T-helper 22 cell (primary cell): Measurements from ENCODE around the gene MON2.
A peak's percentile ranks its signal among the peaks of the same experiment; 100 is the strongest.
"Not testable (repeated sequence)": the region's sequence is repeated elsewhere in the genome, so short reads cannot be mapped to it uniquely, and the experiment has no call there.

ENCODE experiments used
- DNase-seq: peaks from one replicate; pipeline ENCODE4 v3.0.0-alpha.2; 2020; ENCODE audit warnings: low read depth

MON2 gene, protein sequence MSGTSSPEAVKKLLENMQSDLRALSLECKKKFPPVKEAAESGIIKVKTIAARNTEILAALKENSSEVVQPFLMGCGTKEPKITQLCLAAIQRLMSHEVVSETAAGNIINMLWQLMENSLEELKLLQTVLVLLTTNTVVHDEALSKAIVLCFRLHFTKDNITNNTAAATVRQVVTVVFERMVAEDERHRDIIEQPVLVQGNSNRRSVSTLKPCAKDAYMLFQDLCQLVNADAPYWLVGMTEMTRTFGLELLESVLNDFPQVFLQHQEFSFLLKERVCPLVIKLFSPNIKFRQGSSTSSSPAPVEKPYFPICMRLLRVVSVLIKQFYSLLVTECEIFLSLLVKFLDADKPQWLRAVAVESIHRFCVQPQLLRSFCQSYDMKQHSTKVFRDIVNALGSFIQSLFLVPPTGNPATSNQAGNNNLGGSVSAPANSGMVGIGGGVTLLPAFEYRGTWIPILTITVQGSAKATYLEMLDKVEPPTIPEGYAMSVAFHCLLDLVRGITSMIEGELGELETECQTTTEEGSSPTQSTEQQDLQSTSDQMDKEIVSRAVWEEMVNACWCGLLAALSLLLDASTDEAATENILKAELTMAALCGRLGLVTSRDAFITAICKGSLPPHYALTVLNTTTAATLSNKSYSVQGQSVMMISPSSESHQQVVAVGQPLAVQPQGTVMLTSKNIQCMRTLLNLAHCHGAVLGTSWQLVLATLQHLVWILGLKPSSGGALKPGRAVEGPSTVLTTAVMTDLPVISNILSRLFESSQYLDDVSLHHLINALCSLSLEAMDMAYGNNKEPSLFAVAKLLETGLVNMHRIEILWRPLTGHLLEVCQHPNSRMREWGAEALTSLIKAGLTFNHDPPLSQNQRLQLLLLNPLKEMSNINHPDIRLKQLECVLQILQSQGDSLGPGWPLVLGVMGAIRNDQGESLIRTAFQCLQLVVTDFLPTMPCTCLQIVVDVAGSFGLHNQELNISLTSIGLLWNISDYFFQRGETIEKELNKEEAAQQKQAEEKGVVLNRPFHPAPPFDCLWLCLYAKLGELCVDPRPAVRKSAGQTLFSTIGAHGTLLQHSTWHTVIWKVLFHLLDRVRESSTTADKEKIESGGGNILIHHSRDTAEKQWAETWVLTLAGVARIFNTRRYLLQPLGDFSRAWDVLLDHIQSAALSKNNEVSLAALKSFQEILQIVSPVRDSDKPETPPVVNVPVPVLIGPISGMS (N-terminal part only)

DNA sequence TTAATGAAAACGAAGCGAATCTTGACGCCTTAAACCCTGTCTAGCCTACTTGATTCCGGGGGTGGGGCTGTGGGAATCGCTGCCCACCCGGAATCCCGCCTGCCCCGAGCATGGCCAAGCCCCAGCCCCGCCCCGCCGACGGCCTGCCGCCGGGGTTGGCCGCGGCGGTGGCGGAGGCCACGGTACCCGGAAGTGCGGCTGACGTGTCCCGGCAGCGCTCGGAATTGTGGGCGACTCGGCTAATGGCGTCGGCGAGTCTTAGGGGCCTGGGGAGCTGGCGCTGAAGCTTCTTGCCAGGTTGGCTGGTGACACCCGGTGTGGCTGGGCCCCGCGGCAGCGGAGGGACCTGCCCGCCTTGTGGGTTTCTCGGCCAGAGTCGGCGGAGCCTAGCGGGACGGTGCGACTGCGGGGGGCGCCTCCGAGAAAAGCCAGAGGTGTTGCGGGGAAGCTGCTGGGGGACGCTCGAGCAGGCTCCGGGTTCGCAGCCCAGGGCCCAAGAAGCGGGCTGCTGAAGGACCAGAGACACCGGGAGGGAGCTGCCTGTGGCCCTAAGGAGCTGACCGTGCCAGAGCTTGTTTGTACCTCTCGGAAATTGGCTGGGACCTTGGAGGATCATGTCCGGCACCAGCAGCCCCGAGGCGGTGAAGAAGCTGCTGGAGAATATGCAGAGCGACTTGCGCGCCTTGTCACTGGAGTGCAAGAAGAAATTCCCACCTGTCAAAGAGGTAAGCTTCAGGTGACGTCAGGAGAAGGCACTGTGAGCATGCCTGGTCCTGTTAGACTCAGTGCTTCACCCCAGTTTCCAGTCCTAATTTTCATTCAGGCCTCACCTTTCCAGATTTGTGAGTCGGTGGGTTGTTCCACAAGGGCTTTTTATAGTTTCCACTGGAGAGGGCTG, at the start of gene MON2:
TSS of gene MON2 (plus strand) at position 233 of the 898 bp plus-strand sequence. CDS start at position 615, 382 bp downstream.
- DNase-seq, result peak; percentile 83

GRCh38 chr12:62426089-62426488, 40.5 kb upstream of the MON2 start:
- no peak for DNase-seq

DNA sequence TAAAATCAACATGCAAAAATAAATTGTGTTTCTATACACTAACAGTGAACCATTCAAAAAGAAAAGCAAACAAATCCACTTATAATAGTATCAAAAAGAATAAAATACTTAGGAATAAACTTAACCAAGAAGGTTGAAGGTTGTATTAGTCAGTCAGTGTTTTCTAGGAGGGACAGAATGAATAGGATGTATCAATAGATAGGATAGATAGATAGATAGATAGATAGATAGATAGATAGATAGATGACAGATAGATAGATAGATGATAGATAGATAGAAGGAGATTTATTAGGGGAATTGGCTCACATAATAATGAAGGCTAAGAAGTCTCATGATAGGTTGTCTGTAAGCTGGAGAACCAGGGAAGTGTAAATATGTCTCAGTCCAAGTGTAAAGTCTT, 37.2 kb upstream of the MON2 start:
- no peak for DNase-seq

DNA sequence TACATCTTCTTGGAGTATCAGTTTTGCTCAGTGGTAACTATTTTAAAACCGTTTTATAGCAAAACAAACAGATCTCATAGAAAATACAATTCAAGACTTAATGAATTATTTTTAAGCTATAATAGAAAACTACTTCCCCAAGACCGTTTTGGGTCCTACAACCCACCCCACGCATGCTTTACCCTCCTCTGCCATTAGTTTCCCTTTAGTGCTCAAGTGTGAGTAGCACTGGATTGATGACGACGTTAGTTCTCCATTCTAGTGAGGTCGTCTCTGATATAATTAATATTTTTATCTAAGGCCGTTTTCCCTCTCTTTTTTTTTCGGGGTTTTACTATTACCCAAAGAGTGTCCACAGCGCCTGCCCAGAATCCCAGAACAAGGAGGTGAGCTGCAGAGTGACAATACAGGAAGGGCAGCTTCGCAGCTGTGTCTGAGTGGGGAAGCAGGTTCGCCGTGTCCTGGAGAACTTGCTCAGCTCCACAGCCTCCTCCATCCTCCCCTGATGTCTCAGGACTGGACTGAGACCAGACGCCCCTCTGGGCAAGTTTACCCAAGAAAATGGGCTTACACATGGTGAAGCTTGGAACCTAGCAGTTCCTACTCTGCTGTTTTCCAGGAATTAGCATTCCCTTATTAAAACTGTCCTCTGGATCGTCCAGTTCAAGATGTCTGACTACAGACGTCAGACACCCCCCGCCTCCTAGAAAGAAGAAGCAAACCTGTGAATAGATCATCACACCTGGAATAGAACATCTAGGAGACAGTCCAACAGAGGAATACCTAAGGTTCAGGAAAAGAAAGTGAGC, 31.9 kb upstream of the MON2 start:
- DNase-seq, result no peak

GRCh38 chr12:62435303-62436163, 31.1 kb upstream of the MON2 start:
- DNase-seq, result no peak

DNA sequence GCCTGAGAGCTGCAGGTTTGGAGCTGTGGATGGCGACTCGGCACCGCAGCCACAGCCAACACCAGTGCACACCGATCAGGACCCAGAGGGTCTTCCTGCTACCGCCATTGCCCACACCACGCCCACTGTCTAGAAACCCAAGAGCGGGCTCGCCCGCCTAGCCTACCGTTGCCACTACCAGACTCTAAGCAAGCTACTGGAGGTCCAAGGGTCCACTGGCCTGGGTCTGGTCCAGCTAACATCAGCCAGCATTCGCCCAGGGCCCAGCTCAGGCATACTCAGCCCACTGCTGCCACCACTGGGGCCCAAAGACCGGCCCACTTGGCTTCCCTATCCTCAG, 30.5 kb upstream of the MON2 start:
- no peak for DNase-seq

GRCh38 chr12:62438098-62438692, 28.4 kb upstream of the MON2 start:
- no peak for DNase-seq

GRCh38 chr12:62446754-62447452, 19.7 kb upstream of the MON2 start:
- no peak for DNase-seq

- DNase-seq, result no peak
Observed at GRCh38 chr12:62448436-62448835, 18.2 kb upstream of the MON2 start.

- not testable (repeated sequence) for DNase-seq
Observed at GRCh38 chr12:62455429-62455828, 11.2 kb upstream of the MON2 start.

DNA sequence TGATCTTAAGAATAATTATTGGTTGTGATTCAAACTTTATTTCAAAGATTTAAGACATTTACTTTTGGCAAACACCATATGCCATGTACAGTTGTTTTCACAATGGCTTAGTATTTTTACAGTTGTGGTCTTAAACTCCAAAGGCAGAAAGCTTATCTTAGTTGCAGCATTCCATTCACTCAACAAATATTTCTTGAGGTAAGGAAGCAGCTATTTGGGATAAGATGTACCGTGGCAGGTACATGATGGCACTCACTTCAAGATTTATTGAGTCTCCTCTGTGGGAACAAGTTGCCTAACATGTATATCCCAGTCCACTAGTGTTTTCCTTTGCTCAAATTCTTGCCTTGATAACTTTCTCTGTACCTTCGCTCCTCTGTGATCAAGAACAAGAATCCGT, 8.0 kb upstream of the MON2 start:
- no peak for DNase-seq

DNA sequence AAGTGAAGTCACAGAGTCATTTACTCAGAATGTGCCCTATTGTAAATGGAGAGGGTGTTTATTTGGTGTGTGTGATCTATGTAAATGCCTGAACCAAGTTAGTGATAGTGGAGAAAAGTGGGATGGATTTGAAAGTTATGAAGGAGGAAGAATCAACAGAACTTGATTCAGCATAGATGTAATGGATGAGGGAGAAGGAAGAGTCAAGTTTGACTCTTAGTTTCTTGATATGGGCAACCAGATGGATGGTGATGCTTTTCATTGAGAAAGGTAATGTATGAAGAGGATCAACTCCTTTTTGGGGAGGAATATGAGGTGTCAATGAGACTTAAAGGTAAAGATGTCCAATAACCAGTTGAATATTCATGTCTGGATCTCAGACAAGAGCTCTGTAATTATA, 6.7 kb upstream of the MON2 start:
- DNase-seq, result no peak

GRCh38 chr12:62461171-62461837, 5.3 kb upstream of the MON2 start:
- not testable (repeated sequence) for DNase-seq

- DNase-seq, result not testable (repeated sequence)
Observed at GRCh38 chr12:62463252-62463651, 3.4 kb upstream of the MON2 start.

GRCh38 chr12:62466018-62466593, 520 bp upstream of the MON2 start:
- no peak for DNase-seq

DNA sequence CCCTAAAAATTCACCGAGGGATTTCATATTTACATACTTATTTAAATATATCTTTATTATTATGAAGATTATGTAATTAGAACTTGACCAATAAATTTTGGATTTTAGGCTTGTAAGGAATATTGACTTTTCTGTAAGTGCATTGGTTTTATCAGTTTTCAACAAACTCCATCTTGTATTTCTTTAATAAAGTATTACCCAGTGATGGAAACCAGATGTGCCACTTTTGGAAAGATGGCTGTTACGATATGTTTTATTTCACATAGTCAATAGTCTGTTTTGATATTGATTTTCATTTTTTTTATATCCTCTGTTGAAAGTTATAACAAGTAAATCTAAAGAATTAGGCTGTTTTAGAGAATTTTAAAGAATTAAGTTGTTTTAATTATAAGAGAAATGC, 1.8 kb downstream of the MON2 start:
- no peak for DNase-seq

DNA sequence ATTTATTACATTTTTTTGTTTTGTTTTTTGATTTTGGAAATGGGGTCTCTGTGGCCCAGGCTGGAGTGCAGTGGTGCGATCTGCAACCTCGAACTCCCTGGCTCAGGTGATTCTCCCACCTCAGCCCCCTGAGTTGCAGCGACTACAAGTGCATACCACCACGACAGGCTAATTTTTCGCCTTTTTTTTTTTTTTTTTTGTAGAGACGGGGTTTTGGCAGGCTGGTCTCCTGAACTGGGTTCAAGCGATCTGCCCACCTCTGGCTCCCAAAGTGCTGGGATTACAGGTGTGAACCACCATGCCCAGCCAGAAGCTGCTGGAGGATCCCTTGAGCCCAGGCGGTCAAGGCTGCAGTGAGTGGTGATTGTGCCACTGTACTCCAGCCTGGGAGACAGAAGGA, 2.3 kb downstream of the MON2 start:
- no peak for DNase-seq

DNA sequence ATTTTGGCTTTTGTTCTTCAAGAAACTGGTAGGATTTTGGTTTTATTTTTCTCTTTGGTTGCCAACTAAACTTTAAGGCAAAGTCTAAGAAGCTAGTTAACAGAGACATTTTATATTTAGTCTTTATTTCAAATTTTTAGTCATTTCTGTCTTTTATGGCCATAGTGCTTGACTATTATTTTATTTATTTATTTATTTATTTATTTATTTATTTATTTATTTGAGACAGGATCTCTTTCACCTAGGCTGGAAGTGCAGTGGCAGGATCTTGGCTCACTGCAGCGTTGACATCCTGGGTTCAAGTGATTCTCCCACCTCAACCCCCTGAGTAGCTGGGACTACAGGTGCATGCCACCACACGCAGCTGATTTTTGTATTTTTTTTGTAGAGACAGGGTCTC, 3.1 kb downstream of the MON2 start:
- DNase-seq, result no peak
